Measurements from ENCODE around the gene RCOR3. TPM values are rescaled to one million over a fixed set of nuclear protein-coding genes. Genes with fewer than 3 reads are reported as not detected.

RCOR3 gene
- total RNA-seq, 1 experiment from 2014 or later = 12.7 TPM

DNA sequence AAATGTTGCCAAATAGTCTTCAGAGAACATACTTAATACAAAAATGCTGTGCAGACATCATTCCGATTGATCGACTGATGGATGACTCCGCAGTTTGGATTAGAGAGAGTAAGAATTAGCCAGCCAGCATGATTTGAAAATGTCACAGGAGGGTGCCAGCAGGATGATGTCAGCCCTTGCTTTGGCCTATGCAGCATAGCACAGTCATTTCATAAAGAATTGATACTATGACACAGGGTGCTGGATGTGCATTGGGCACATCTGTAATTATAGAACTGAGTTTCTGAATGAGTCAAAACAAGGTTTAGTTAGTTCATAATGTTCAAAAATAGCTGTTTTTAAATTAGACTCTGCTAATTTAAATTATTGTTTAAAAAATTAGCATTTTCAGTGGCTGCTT lies 45.9 kb downstream of the RCOR3 start:
- POLR2A ChIA-PET (ENCODE audit: unreplicated experiment) = no interaction called here
- CTCF ChIA-PET = no interaction called here
- no peaks in the 10 kb centered on the region for H3K27me3 ChIP-seq (ENCODE audit: low read length)
- no peaks in the 10 kb centered on the region for H3K9me2 ChIP-seq (replicated peaks; ENCODE audit: low read length)
- no peak overlapping the region for H2AFZ ChIP-seq (ENCODE audit: low read length)
- H3K36me3 ChIP-seq (ENCODE audit: low read depth, low read length) = peaks cover 16% of the 10 kb centered on the region
- intact Hi-C loops (cut with micrococcal nuclease) = no loop called here
- H3K4me1 ChIP-seq (ENCODE audit: insufficient read depth, low read length) = no peaks in the 10 kb centered on the region
- H3K4me2 ChIP-seq (ENCODE audit: low read length) = no peak overlapping the region
- no peak overlapping the region for H3K9ac ChIP-seq (ENCODE audit: low read length)
- TF ChIP-seq CTCF (conservative IDR thresholded peaks at IDR 0.05; ENCODE audit: low read depth, low read length) (no peak), EZH2phosphoT487 (IDR thresholded peaks at IDR 0.05; ENCODE audit: borderline replicate concordance, low read length) (no peak), EZH2 (IDR thresholded peaks at IDR 0.05; ENCODE audit: low read length, unreplicated experiment) (no peak)
- DNase-seq = no peak
- no peak for ATAC-seq
- H3K9me3 ChIP-seq (ENCODE audit: low read length) = no peaks in the 10 kb centered on the region
- H3F3A ChIP-seq (ENCODE audit: low read length, unreplicated experiment) = peaks cover 3% of the 10 kb centered on the region
- H4K20me1 ChIP-seq (ENCODE audit: low read length) = no peaks in the 10 kb centered on the region
- H3K27ac ChIP-seq (ENCODE audit: low read length) = no peak overlapping the region
- BruUV-seq (replicated peaks) = no TSS peak
- H3K4me3 ChIP-seq (ENCODE audit: low read length) = no peak overlapping the region
- H3K79me2 ChIP-seq (ENCODE audit: low read length) = no peaks in the 10 kb centered on the region

GRCh38 chr1:211309617-211310016 lies 50.5 kb downstream of the RCOR3 start:
- H4K20me1 ChIP-seq (ENCODE audit: low read length) = no peaks in the 10 kb centered on the region
- H3K4me2 ChIP-seq (ENCODE audit: low read length) = no peak overlapping the region
- no peaks in the 10 kb centered on the region for H3K4me1 ChIP-seq (ENCODE audit: insufficient read depth, low read length)
- H3K9ac ChIP-seq (ENCODE audit: low read length) = no peak overlapping the region
- intact Hi-C loops (cut with micrococcal nuclease) = no loop called here
- POLR2A ChIA-PET (ENCODE audit: unreplicated experiment) = no interaction called here
- no peaks in the 10 kb centered on the region for H3K9me2 ChIP-seq (replicated peaks; ENCODE audit: low read length)
- CTCF ChIA-PET = no interaction called here
- H3K27ac ChIP-seq (ENCODE audit: low read length) = no peak overlapping the region
- no peaks in the 10 kb centered on the region for H3K27me3 ChIP-seq (ENCODE audit: low read length)
- peaks cover 23% of the 10 kb centered on the region for H3K36me3 ChIP-seq (ENCODE audit: low read depth, low read length)
- no TSS peak for BruUV-seq (replicated peaks)
- DNase-seq (no peak), ATAC-seq (no peak)
- H3K4me3 ChIP-seq (ENCODE audit: low read length) = no peak overlapping the region
- H3K79me2 ChIP-seq (ENCODE audit: low read length) = no peaks in the 10 kb centered on the region
- H3F3A ChIP-seq (ENCODE audit: low read length, unreplicated experiment) = peaks cover 2% of the 10 kb centered on the region
- H2AFZ ChIP-seq (ENCODE audit: low read length) = no peak overlapping the region
- no peaks in the 10 kb centered on the region for H3K9me3 ChIP-seq (ENCODE audit: low read length)
- no peak for TF ChIP-seq EZH2 (IDR thresholded peaks at IDR 0.05; ENCODE audit: low read length, unreplicated experiment)
- TF ChIP-seq EZH2phosphoT487 (IDR thresholded peaks at IDR 0.05; ENCODE audit: borderline replicate concordance, low read length) = no peak
- TF ChIP-seq CTCF (conservative IDR thresholded peaks at IDR 0.05; ENCODE audit: low read depth, low read length) = no peak

- Histone ChIP-seq H3K9me2 (replicated peaks; ENCODE audit: low read length) (no peaks in the 10 kb centered on the region), H3K27ac (ENCODE audit: low read length) (no peak overlapping the region), H3K4me2 (ENCODE audit: low read length) (no peak overlapping the region), H3K27me3 (ENCODE audit: low read length) (no peaks in the 10 kb centered on the region), H4K20me1 (ENCODE audit: low read length) (no peaks in the 10 kb centered on the region), H3K9ac (ENCODE audit: low read length) (no peak overlapping the region), H3K4me1 (ENCODE audit: insufficient read depth, low read length) (no peaks in the 10 kb centered on the region), H3F3A (ENCODE audit: low read length, unreplicated experiment) (no peaks in the 10 kb centered on the region), H3K4me3 (ENCODE audit: low read length) (no peak overlapping the region), H3K9me3 (ENCODE audit: low read length) (no peaks in the 10 kb centered on the region), H3K79me2 (ENCODE audit: low read length) (no peaks in the 10 kb centered on the region), H2AFZ (ENCODE audit: low read length) (no peak overlapping the region), H3K36me3 (ENCODE audit: low read depth, low read length) (peaks cover 18% of the 10 kb centered on the region; the same call in 1 of the 2 replicates)
- ATAC-seq = no peak
- POLR2A ChIA-PET (ENCODE audit: unreplicated experiment) = no interaction called here
- TF ChIP-seq CTCF (conservative IDR thresholded peaks at IDR 0.05; ENCODE audit: low read depth, low read length) (no peak), EZH2phosphoT487 (IDR thresholded peaks at IDR 0.05; ENCODE audit: borderline replicate concordance, low read length) (no peak), EZH2 (IDR thresholded peaks at IDR 0.05; ENCODE audit: low read length, unreplicated experiment) (no peak)
- no TSS peak for BruUV-seq (replicated peaks)
- CTCF ChIA-PET = interaction anchor here (1.3 kb wide), 1 partner anchor 10 kb away, joined by 4 read pairs; no protein-coding TSS in a partner anchor
- no peak for DNase-seq
- intact Hi-C loops (cut with micrococcal nuclease) = no loop called here
These were observed 54.2 kb downstream of the RCOR3 start for GRCh38 chr1:211313392-211313791.

Measured in PC-3 (cell line).